ENCODE data around the gene MCF2L2.
A peak's percentile ranks its signal among the peaks of the same experiment; 100 is the strongest.

The MCF2L2 gene

DNA sequence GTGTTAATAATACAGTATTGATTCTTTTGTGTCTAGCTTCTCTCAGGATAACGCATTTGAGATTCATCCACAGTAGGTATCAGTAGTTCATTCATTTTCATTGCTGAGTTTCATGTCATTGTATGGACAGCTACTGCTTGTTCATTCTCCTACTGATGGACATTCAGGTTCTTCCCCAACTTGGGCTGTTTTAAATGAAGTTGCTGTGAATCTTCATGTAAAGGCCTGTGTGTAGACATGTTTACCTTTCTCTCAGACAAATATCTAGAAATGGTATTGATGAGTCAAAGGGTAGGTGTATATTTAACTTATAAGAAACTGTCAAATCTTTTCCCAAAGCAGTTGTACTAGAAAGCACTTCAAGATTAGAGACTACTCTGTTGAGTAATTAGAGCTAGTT is 26.7 kb downstream of the MCF2L2 start:
- no peak for DNase-seq (ENCODE audit: low read depth in 2 of 2)

DNA sequence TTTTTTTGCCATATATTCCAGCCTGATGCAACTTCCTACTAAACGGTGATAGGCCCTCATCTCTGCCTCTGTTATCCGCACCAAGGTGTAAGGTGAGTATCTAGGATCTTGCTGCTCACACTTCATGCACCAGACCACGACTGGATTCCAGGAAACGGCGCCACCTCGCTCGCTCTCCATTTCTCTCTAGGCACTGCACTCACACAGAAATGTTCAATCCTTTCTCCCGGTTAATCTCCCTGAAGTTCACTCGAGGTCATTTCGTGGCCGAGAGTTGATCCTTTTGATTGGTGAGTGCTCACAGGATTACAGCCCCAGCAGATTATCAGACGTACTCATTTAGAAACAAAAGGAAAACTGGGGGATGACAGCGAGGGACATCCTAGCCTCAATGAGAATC is 28.1 kb downstream of the MCF2L2 start:
- no peak for DNase-seq (ENCODE audit: low read depth in 2 of 2)

DNA sequence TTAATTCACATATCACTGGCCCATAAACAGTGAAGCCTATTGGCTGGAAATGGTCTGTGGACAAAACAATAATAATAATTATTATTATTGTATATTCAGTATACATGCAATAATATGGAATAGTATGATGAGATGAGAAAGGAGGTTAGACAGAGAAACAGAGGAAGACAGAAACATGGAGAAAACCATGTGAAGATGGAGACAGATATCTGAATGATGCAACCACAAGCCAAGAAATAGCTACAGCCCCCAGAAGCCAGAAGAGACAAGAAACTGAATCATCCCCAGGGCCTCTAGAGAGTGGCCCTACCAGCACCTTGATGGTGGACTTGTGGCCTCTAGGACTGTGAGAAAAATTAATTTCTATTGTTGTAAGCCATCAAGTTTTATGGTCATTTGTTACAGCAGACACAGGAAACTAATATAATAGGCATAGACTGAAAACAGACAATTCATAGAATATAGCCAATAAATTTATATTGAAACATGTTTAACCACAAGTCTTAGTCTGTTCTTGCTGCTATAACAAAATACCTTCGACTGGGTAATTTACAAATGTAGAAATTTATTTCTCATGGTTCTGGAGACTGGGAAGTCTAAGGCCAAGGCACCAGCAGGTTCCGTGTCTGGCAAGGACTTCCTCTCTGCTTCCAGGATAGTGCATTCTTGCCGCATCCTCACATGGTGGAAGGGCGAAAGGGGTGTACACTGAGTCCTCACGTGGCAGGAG is 31.6 kb downstream of the MCF2L2 start:
- no peak for DNase-seq (ENCODE audit: low read depth in 2 of 2)

- DNase-seq (ENCODE audit: low read depth in 2 of 2): no peak
These were observed 34.3 kb downstream of the MCF2L2 start for GRCh38 chr3:183394150-183394549.

DNA sequence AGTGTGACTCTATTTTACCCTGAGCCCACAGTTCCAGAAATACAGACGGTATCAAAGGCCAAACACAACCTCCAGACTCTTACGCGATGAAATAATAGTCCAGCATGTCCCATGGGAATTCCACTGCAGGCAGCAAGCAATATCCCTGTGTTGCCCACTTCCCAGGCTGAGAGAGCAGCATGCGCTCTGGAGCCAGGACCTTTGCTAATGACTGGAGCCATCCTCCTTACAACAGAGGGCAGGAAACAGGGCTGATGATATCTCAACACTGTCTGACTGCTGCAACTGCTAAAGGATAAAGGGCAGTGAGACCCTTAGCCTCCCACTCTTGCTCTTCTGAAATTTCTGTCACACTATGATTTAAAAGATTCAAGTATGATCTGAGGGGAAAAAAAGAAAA is 34.8 kb downstream of the MCF2L2 start:
- DNase-seq (ENCODE audit: low read depth in 2 of 2): no peak

GRCh38 chr3:183392186-183393034 is 36.0 kb downstream of the MCF2L2 start:
- DNase-seq (ENCODE audit: low read depth in 2 of 2): no peak

- DNase-seq (ENCODE audit: low read depth in 2 of 2): no peak
These were observed 37.0 kb downstream of the MCF2L2 start for GRCh38 chr3:183391460-183391859.

DNA sequence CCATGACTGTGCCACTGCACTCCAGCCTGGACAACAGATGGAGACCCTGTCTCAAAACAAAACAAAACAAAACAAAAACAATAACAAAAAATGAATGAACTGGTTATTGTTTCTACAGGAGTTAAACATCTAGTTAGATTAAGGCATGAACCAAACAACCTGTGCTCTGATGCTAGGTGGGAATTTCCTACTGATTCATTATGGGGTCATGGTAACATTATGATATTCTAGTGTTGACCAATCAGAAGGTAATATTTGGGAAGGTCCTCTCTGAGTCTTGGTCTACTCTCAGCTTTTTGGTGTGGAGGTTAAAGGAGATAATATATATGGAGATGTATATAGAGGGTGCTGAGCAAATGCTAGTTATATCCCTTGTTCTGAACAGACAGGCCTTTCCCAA is 37.6 kb downstream of the MCF2L2 start:
- DNase-seq (ENCODE audit: low read depth in 2 of 2): no peak

DNA sequence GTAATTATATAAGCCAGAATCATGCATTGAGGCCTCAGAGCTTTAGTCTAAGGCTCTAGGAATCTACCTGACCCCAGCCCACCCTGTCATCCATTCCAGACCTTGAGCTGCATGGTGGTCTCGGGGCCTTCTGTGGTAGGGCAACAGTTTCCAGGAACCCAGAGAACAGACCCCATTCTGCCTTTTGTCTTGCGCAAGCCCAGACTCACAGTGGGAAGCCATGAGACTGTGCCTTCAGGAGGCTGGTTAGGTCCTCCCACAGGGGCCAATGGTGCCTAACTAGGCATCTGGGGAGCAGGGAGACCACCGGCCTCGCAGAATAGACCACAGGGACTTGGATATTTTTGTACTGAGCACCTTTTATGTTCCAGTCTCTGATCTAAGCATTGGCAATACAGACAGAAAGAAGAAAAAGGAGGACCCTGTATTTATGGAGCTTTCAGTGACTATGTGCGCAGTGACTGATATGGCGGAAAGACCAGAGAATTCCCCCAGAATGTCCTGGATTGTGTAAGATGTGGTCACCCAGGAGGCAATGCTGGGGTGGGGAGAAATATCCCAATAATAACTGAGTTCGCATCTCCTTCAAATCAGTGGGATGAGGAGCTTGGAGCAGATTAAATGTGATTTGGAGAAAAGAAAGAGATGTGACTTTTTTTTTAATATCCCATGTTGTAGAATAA is 40.1 kb downstream of the MCF2L2 start:
- DNase-seq (ENCODE audit: low read depth in 2 of 2): no peak

GRCh38 chr3:183387797-183388196 is 40.6 kb downstream of the MCF2L2 start:
- DNase-seq (ENCODE audit: low read depth in 2 of 2): no peak

- no peak for DNase-seq (ENCODE audit: low read depth in 2 of 2)
These were observed 41.8 kb downstream of the MCF2L2 start for GRCh38 chr3:183386651-183387050.

- DNase-seq (ENCODE audit: low read depth in 2 of 2): peak; percentile 21 to 35
These were observed 42.5 kb downstream of the MCF2L2 start for GRCh38 chr3:183385698-183386613.

DNA sequence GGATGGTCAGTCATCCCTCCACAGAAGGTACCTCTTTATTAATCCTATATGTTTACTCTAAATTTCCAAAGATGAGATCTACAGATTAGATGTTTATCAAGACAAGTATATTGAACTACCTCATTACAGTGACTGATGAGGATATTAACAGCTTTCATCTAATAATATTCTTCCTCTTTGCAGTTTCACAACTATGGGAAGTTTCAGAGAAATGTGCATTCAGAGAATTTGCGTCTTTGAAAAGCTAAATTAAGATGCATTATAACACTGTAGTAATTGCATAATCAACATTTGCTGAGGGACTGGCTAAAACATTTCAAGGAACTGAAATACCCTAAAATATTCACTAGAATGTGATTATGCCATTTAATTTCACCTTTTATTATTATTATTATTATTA is 46.7 kb downstream of the MCF2L2 start:
- DNase-seq (ENCODE audit: low read depth in 2 of 2): no peak

DNA sequence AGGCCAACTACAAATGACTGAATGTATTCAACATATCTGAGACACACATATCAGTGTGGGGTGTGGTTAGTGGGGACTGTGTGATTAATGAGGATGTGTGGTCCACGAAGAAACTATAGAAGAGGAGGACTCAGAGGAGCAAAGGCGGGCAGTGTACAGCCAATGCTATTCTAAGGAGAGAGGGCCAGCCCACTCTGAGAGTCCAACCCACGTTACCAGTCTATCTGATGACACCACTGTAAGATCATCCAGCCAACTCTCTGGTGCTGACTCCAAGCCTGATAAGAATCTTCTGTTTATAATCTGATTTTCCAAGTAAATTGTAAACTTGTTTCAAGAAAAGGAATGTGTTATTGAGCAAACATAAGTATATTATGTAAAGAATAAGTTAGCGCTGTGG is 47.2 kb downstream of the MCF2L2 start:
- DNase-seq (ENCODE audit: low read depth in 2 of 2): no peak

- no peak for DNase-seq (ENCODE audit: low read depth in 2 of 2)
These were observed 49.5 kb downstream of the MCF2L2 start for GRCh38 chr3:183378951-183379350.

- DNase-seq (ENCODE audit: low read depth in 2 of 2): no peak
These were observed 49.9 kb downstream of the MCF2L2 start for GRCh38 chr3:183378545-183378944.

GRCh38 chr3:183378008-183378407 is 50.4 kb downstream of the MCF2L2 start:
- DNase-seq (ENCODE audit: low read depth in 2 of 2): no peak

DNA sequence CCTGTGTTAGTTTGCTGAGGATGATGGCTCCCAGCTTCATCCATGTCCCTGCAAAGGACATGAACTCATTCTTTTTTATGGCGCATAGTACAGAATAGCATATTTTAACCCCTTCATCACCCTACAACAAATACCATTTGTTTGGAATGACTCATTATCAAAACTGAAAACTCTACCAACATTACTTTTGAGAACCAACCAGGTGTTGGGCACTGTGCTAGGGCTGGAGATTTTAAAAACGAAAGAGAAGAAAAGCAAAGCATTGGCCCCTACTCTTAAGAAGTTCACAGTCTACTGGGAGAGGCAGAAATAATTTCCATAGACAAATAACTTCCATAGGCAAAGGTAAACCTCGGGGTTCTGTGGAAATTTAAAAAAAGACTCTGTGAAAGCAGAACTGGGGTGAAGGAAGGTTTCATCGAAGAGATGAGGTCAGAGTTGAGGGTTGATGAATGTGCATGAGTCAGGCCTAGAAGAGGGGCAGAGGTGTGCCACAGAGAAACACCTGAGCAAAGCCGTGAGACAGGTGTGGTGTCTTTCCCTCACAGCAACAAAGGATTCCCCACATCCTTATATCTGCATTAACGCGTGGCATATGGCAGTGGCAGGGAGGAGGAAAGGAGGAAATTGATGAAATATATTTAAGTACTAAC is 51.0 kb downstream of the MCF2L2 start:
- DNase-seq (ENCODE audit: low read depth in 2 of 2): no peak

- no peak for DNase-seq (ENCODE audit: low read depth in 2 of 2)
These were observed 52.6 kb downstream of the MCF2L2 start for GRCh38 chr3:183375787-183376186.

DNA sequence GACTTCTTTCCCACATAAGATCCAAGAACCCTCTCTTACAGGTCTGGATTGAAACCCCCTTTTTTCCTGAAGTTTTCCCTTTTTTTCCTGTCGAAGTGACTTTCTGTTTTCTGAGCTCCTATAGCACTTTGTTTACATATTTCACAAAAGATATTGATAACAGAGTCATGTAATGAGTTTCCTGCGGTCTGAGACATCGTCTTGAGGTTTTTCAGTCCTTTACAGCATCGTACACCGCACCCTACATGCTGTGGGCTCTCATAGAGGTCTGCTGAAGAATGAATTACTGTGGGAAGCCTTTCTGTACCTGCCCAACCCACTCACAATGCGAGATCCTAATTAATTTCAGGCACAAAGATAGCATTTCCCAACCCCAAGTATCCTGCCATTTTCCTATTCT is 53.1 kb downstream of the MCF2L2 start:
- DNase-seq (ENCODE audit: low read depth in 2 of 2): no peak

- DNase-seq (ENCODE audit: low read depth in 2 of 2): no peak
These were observed 55.5 kb downstream of the MCF2L2 start for GRCh38 chr3:183372911-183373310.
